ENCODE data around the gene SLC16A8. TPM values are rescaled to one million over a fixed set of nuclear protein-coding genes. Genes with fewer than 3 reads are reported as not detected.

Gene SLC16A8
- total RNA-seq, 4 donors from 2014 or later, result 0.29 to 0.65 (median 0.33) TPM; not detected in 1

DNA sequence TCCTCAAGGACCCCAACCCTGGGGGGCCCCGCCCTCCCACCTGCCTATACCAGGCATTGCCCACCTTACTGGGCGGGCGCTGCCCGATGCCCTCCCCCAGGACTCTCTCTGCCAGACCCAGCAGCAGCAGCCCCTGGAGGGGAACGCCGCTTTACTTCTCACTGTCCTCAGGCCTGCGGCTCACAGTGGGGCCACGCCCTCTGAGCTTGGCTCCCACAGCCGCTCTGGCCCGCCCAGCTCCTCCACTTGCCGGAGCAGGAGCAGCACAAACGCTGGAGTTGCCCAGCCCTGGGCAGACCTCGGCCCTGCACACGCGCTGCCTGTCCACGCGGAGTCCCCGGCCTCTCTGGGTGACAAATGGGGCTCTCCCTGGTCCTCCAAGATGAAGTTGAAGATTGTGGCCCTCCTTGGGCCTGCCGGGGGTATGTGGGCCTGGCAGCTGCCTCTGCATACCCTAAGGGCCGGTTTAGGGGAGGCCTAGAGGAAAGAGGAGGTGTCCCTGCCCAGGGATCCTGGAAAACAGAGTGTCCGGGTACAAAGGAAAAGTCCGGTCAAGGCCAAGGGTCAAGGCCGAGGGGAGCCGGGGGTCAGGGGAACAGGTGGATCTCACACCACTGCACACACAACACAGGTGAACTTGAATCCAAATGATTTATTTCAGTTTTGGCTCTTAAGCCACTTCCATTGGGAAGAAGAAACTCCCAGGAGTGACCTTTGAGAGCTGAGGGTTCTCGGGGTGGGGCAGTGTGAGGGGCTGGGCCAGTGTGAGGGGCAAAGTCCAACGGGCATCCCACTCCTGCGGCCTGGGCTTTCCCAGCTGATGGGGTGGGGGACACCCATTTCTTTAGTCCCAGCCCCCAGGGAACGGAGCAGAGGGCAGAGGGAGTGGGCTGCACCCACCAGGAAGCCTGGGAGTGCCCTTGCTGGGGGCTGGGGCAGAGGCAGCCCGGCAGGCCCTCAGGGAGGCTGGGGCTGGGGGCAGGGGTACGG, 27.2 kb upstream of the SLC16A8 start:
- intact Hi-C loops (cut with DNase I), result loop anchor here (10.0 kb wide), 1 partner anchor 124 kb away; no protein-coding TSS in a partner anchor
- Histone ChIP-seq H3K9me3 (no peaks in the 10 kb centered on the region), H3K27ac (replicated peaks in 1 of 4) (no peak overlapping the region), H3K4me1 (peaks cover 7 to 21% (median 12%) of the 10 kb centered on the region in 4 donors), H3K27me3 (no peaks in the 10 kb centered on the region), H3K36me3 (peaks cover 0 to 31% (median 11%) of the 10 kb centered on the region in 4 donors), H3K4me3 (no peak overlapping the region)
- no peak for DNase-seq (ENCODE audit: extremely low spot score)
- TF ChIP-seq CTCF (IDR thresholded peaks at IDR 0.05) (no peak), POLR2A (IDR thresholded peaks at IDR 0.05; ENCODE audit: low read depth) (no peak), EP300 (IDR thresholded peaks at IDR 0.05) (no peak), POLR2AphosphoS5 (IDR thresholded peaks at IDR 0.05) (no peak)
- 93% methylated on average over 21 of the region's 30 CpGs for WGBS

GRCh38 chr22:38110008-38110862, 26.3 kb upstream of the SLC16A8 start, which contains the start of gene BAIAP2L2:
Gene BAIAP2L2 (minus strand): TSS chr22:38110684. CDS start chr22:38110525, 159 bp downstream.
- WGBS, result 83% methylated on average over 16 of the region's 19 CpGs
- Histone ChIP-seq H3K27ac (replicated peaks in 1 of 4) (no peak within 1 kb of the TSS), H3K36me3 (peaks cover 0 to 22% (median 7%) of the 10 kb centered on the region in 4 donors), H3K4me3 (no peak within 1 kb of the TSS), H3K9me3 (no peaks in the 10 kb centered on the region), H3K4me1 (peaks cover 7 to 21% (median 12%) of the 10 kb centered on the region in 4 donors), H3K27me3 (no peaks in the 10 kb centered on the region)
- no peak for DNase-seq (ENCODE audit: extremely low spot score)
- intact Hi-C loops (cut with DNase I), result loop anchor here (10.0 kb wide), 1 partner anchor 125 kb away; no protein-coding TSS in a partner anchor
- TF ChIP-seq POLR2A (IDR thresholded peaks at IDR 0.05; ENCODE audit: low read depth), result no peak
- no peak for TF ChIP-seq CTCF (IDR thresholded peaks at IDR 0.05)
- no peak for TF ChIP-seq POLR2AphosphoS5 (IDR thresholded peaks at IDR 0.05)
- no peak for TF ChIP-seq EP300 (IDR thresholded peaks at IDR 0.05)

- Histone ChIP-seq H3K4me1 (peaks cover 2 to 16% (median 6%) of the 10 kb centered on the region in 4 donors), H3K9me3 (no peaks in the 10 kb centered on the region), H3K4me3 (no peak overlapping the region), H3K36me3 (peaks cover 0 to 22% (median 7%) of the 10 kb centered on the region in 4 donors), H3K27me3 (no peaks in the 10 kb centered on the region), H3K27ac (replicated peaks in 1 of 4) (no peak overlapping the region)
- intact Hi-C loops (cut with DNase I), result loop anchor here (5.0 to 10.0 kb wide), 2 partner anchors 42 to 125 kb away; no protein-coding TSS in a partner anchor
- no peak for TF ChIP-seq CTCF (IDR thresholded peaks at IDR 0.05)
- TF ChIP-seq EP300 (IDR thresholded peaks at IDR 0.05), result no peak
- no peak for TF ChIP-seq POLR2AphosphoS5 (IDR thresholded peaks at IDR 0.05)
- DNase-seq (ENCODE audit: extremely low spot score), result no peak
- 93% methylated on average over 15 of the region's 22 CpGs for WGBS
These were observed 25.5 kb upstream of the SLC16A8 start for GRCh38 chr22:38109371-38110001.

DNA sequence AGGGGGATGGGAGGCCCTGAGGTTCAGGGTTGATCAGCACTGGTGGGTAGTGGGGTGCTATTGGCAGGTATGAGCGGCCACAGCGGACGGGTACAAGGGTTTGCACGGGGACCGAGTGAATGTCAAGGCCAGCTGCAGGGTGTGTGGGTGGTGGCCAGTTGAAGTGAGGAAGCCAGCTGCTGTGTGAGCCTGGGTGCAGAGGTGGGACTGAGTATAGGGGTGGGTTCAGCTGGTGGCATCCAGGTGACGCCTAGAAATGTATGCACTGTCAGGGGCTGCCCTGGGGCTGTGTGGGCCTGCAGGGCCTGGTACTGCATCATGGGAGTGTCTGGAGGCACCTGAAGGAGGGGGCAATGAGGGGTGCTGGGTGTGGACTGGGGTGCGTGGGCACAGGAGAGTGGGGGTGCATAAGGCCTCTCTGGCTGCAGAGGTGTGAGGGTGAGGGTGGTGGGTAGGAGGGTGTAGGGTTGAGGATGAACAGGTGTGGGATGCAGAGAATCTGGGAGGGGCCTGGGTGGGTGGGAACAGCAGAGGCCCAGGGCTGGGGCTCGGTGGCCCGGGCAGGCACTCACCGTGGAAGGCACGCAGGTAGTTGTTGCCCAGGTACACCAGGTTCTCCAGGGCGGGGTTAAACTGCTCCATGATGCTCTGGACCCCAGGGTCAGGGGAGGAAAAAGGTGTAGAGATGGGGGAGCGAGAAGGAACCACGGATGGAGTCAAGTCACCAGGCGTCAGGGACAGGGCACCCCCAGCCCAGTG, 24.8 kb upstream of the SLC16A8 start:
- H3K4me1 ChIP-seq, result peaks cover 0 to 13% (median 2%) of the 10 kb centered on the region in 4 donors
- H3K9me3 ChIP-seq, result no peaks in the 10 kb centered on the region
- DNase-seq (ENCODE audit: extremely low spot score), result no peak
- 91% methylated on average over 15 of the region's 15 CpGs for WGBS
- H3K27me3 ChIP-seq, result no peaks in the 10 kb centered on the region
- no peak overlapping the region for H3K4me3 ChIP-seq
- TF ChIP-seq CTCF (IDR thresholded peaks at IDR 0.05) (no peak), POLR2A (IDR thresholded peaks at IDR 0.05; ENCODE audit: low read depth) (no peak), POLR2AphosphoS5 (IDR thresholded peaks at IDR 0.05) (no peak)
- H3K36me3 ChIP-seq, result peaks cover 0 to 22% (median 7%) of the 10 kb centered on the region in 4 donors
- intact Hi-C loops (cut with DNase I), result loop anchor here (5.0 kb wide), 1 partner anchor 41 kb away; no protein-coding TSS in a partner anchor
- H3K27ac ChIP-seq (replicated peaks in 1 of 4), result no peak overlapping the region

All from esophagus muscularis mucosa (tissue), 4 donors.